Left ventricle myocardium inferior (tissue), 1 donor: ENCODE results near the gene ASPG. TPM values are rescaled to one million over a fixed set of nuclear protein-coding genes. Genes with fewer than 3 reads are reported as not detected.

Experiments used
- DNase-seq: peaks from one replicate; pipeline ENCODE4 v3.0.0-alpha.2; 2020
- H3K27ac ChIP-seq: fragments of 200-600 bp; replicated peaks from 2 replicates; pipeline ENCODE4 v1.8.0; 2021
- H3K27me3 ChIP-seq: fragments of 200-600 bp; 2 replicates; pipeline ENCODE4 v1.8.0; 2021; ENCODE audit warnings: low read depth
- H3K36me3 ChIP-seq: fragments of 200-600 bp; 2 replicates; pipeline ENCODE4 v1.8.0; 2021
- H3K4me1 ChIP-seq: fragments of 200-600 bp; 2 replicates; pipeline ENCODE4 v1.8.0; 2021
- H3K4me3 ChIP-seq: fragments of 200-600 bp; 2 replicates; pipeline ENCODE4 v1.8.0; 2021; ENCODE audit warnings: mild to moderate bottlenecking, moderate library complexity
- H3K9me3 ChIP-seq: fragments of 200-600 bp; replicated peaks from 2 replicates; pipeline ENCODE4 v1.8.0; 2021
- CTCF ChIP-seq: fragments of 200-600 bp; IDR thresholded peaks from 2 replicates; pipeline ENCODE4 v1.8.0; 2021; ENCODE audit warnings: antibody characterized with exemption, mild to moderate bottlenecking, borderline replicate concordance
- intact Hi-C: fragments of 100-400 bp; cut with micrococcal nuclease; formaldehyde crosslinking; loops from one replicate; pipeline ENCODE4 v1.11.0; 2022
- total RNA-seq: library from RNA; stranded (reverse); fragmentation: NEBNext Ultra II Directional; extraction: Animal tissue kit (Norgen Biotek cat#: 25700); gene quantifications from one replicate; pipeline ENCODE4 v1.2.1, GENCODE V29; 2021
- donor health status: DM: no; HTN: yes; CAD: no; lungs with severe emphysema.

ASPG gene
- total RNA-seq, 1 donor from 2014 or later, result 27.1 TPM

GRCh38 chr14:104119488-104120251, 34.2 kb downstream of the ASPG start:
- TF ChIP-seq CTCF, result no peak
- no peak for DNase-seq
- Histone ChIP-seq H3K4me1 (peaks cover 20% of the 10 kb centered on the region), H3K36me3 (no peaks in the 10 kb centered on the region), H3K27me3 (peaks cover 87% of the 10 kb centered on the region), H3K27ac (no peak overlapping the region), H3K9me3 (peaks cover 19% of the 10 kb centered on the region), H3K4me3 (no peak overlapping the region)
- intact Hi-C loops, result no loop called here

GRCh38 chr14:104120281-104120741, 34.8 kb downstream of the ASPG start:
- TF ChIP-seq CTCF, result no peak
- H3K36me3 ChIP-seq, result no peaks in the 10 kb centered on the region
- H3K4me1 ChIP-seq, result peaks cover 20% of the 10 kb centered on the region
- no peak overlapping the region for H3K27ac ChIP-seq
- intact Hi-C loops, result no loop called here
- no peak overlapping the region for H3K4me3 ChIP-seq
- peaks cover 26% of the 10 kb centered on the region for H3K9me3 ChIP-seq
- H3K27me3 ChIP-seq, result peaks cover 81% of the 10 kb centered on the region
- DNase-seq, result no peak

GRCh38 chr14:104121142-104121541, 35.6 kb downstream of the ASPG start:
- intact Hi-C loops, result no loop called here
- H3K27me3 ChIP-seq, result peaks cover 74% of the 10 kb centered on the region
- no peak overlapping the region for H3K27ac ChIP-seq
- peaks cover 34% of the 10 kb centered on the region for H3K9me3 ChIP-seq
- no peak for TF ChIP-seq CTCF
- DNase-seq, result no peak
- H3K4me1 ChIP-seq, result peaks cover 19% of the 10 kb centered on the region
- no peaks in the 10 kb centered on the region for H3K36me3 ChIP-seq
- H3K4me3 ChIP-seq, result no peak overlapping the region

GRCh38 chr14:104123879-104124278, 38.4 kb downstream of the ASPG start:
- H3K4me1 ChIP-seq, result no peaks in the 10 kb centered on the region
- TF ChIP-seq CTCF, result no peak
- H3K4me3 ChIP-seq, result no peak overlapping the region
- no peak overlapping the region for H3K27ac ChIP-seq
- H3K36me3 ChIP-seq, result no peaks in the 10 kb centered on the region
- H3K9me3 ChIP-seq, result peaks cover 34% of the 10 kb centered on the region
- DNase-seq, result no peak
- peaks cover 53% of the 10 kb centered on the region for H3K27me3 ChIP-seq
- intact Hi-C loops, result no loop called here

- DNase-seq, result no peak
- no peak overlapping the region for H3K27ac ChIP-seq
- no peak for TF ChIP-seq CTCF
- H3K4me1 ChIP-seq, result no peaks in the 10 kb centered on the region
- intact Hi-C loops, result no loop called here
- H3K36me3 ChIP-seq, result no peaks in the 10 kb centered on the region
- H3K27me3 ChIP-seq, result peaks cover 42% of the 10 kb centered on the region
- peaks cover 43% of the 10 kb centered on the region for H3K9me3 ChIP-seq
- no peak overlapping the region for H3K4me3 ChIP-seq
These were observed 39.5 kb downstream of the ASPG start for GRCh38 chr14:104125011-104125410.
